HL-60 (cell line): ENCODE results near the gene PTPRN2.

ENCODE experiments used
- DNase-seq, 2 experiments: peaks; one replicate each; pipeline ENCODE4 v3.0.0-alpha.2; 2010 to 2020; ENCODE audit warnings: low read depth in 1 of 2, low spot score in 1 of 2
- H3K27ac ChIP-seq: fragments of 250-450 bp; sonication (Bioruptor Pico); replicated peaks from 2 replicates; pipeline ENCODE4 v1.5.1; 2020; ENCODE audit warnings: mild to moderate bottlenecking, moderate library complexity
- H3K27me3 ChIP-seq: fragments of 250-450 bp; sonication (Bioruptor Pico); 2 replicates; pipeline ENCODE4 v1.5.1; 2021; ENCODE audit warnings: mild to moderate bottlenecking, moderate library complexity; ENCODE audit not compliant: insufficient read depth, poor library complexity, severe bottlenecking
- H3K4me3 ChIP-seq: replicated peaks from 2 replicates; pipeline ENCODE4 v1.5.1; 2011; ENCODE audit warnings: mild to moderate bottlenecking, control low read depth, low read length; ENCODE audit not compliant: insufficient read depth
- GABPA ChIP-seq: IDR thresholded peaks from 2 replicates; pipeline ENCODE4 v1.6.1; 2012; ENCODE audit warnings: low read depth
- POLR2AphosphoS5 ChIP-seq: IDR thresholded peaks from 2 replicates; pipeline ENCODE4 v1.6.1; 2012; ENCODE audit warnings: low read depth
- SPI1 ChIP-seq: IDR thresholded peaks from 2 replicates; pipeline ENCODE4 v1.6.1; 2012; ENCODE audit warnings: low read depth, mild to moderate bottlenecking, borderline replicate concordance
- TF ChIP-seq, protein P1 (sequence below): IDR thresholded peaks from 2 replicates; pipeline ENCODE4 v1.6.1; 2012; ENCODE audit warnings: low read depth; ENCODE audit not compliant: insufficient replicate concordance
- TF ChIP-seq, protein P2 (sequence below): IDR thresholded peaks from one replicate; pipeline ENCODE4 v1.5.1; 2011; ENCODE audit warnings: low read length, control low read depth, inconsistent platforms; ENCODE audit not compliant: insufficient read depth

PTPRN2 gene

DNA sequence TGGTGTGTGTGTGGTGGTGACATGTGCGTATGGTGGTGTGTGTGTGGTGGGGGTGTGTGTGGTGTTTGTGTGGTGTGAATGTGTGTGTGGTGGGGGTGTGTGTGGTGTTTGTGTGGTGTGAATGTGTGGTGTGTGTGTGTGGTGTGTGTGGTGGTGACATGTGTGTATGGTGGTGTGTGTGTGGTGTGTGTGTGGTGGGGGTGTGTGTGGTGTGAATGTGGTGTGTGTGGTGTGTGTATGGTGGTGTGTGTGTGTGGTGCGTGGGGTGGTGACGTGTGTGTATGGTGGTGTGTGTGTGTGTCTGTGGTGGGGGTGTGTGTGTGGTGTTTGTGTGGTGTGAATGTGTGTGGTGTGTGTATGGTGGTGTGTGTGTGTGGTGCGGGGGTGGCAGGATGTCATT, 797.7 kb downstream of the PTPRN2 start:
- no peaks in the 10 kb centered on the region for H3K27me3 ChIP-seq
- H3K4me3 ChIP-seq = no peak overlapping the region
- no peak for TF ChIP-seq SPI1
- TF ChIP-seq POLR2AphosphoS5 = no peak
- TF ChIP-seq, protein P1, sequence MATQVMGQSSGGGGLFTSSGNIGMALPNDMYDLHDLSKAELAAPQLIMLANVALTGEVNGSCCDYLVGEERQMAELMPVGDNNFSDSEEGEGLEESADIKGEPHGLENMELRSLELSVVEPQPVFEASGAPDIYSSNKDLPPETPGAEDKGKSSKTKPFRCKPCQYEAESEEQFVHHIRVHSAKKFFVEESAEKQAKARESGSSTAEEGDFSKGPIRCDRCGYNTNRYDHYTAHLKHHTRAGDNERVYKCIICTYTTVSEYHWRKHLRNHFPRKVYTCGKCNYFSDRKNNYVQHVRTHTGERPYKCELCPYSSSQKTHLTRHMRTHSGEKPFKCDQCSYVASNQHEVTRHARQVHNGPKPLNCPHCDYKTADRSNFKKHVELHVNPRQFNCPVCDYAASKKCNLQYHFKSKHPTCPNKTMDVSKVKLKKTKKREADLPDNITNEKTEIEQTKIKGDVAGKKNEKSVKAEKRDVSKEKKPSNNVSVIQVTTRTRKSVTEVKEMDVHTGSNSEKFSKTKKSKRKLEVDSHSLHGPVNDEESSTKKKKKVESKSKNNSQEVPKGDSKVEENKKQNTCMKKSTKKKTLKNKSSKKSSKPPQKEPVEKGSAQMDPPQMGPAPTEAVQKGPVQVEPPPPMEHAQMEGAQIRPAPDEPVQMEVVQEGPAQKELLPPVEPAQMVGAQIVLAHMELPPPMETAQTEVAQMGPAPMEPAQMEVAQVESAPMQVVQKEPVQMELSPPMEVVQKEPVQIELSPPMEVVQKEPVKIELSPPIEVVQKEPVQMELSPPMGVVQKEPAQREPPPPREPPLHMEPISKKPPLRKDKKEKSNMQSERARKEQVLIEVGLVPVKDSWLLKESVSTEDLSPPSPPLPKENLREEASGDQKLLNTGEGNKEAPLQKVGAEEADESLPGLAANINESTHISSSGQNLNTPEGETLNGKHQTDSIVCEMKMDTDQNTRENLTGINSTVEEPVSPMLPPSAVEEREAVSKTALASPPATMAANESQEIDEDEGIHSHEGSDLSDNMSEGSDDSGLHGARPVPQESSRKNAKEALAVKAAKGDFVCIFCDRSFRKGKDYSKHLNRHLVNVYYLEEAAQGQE = no peak
- TF ChIP-seq, protein P2, sequence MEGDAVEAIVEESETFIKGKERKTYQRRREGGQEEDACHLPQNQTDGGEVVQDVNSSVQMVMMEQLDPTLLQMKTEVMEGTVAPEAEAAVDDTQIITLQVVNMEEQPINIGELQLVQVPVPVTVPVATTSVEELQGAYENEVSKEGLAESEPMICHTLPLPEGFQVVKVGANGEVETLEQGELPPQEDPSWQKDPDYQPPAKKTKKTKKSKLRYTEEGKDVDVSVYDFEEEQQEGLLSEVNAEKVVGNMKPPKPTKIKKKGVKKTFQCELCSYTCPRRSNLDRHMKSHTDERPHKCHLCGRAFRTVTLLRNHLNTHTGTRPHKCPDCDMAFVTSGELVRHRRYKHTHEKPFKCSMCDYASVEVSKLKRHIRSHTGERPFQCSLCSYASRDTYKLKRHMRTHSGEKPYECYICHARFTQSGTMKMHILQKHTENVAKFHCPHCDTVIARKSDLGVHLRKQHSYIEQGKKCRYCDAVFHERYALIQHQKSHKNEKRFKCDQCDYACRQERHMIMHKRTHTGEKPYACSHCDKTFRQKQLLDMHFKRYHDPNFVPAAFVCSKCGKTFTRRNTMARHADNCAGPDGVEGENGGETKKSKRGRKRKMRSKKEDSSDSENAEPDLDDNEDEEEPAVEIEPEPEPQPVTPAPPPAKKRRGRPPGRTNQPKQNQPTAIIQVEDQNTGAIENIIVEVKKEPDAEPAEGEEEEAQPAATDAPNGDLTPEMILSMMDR = no peak
- TF ChIP-seq GABPA = no peak
- H3K27ac ChIP-seq = no peak overlapping the region
- no peak for DNase-seq

DNA sequence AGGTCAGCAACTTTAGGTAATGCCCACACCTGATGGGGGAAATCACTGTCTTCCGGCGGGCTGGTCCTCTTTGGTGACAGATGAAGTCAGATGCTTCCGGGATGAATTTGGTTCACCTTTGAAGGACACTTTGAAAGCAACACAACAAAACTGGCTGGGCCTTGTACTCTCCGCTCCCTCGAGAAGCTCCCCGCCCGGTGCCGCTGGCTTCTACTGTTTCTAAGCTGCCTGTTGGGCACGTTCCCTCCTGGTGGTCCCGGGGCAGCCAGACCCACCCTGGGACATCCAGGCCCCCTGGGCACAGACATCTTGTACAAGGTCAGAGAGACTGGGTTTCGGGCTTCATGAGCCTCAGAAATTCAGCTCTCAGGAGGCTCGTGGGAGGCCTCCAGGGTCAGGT, 798.5 kb downstream of the PTPRN2 start:
- DNase-seq = no peak
- no peak overlapping the region for H3K27ac ChIP-seq
- H3K27me3 ChIP-seq = no peaks in the 10 kb centered on the region
- no peak overlapping the region for H3K4me3 ChIP-seq
- TF ChIP-seq GABPA = no peak
- no peak for TF ChIP-seq SPI1
- no peak for TF ChIP-seq POLR2AphosphoS5
- TF ChIP-seq, protein P1 = no peak
- TF ChIP-seq, protein P2 = no peak

DNA sequence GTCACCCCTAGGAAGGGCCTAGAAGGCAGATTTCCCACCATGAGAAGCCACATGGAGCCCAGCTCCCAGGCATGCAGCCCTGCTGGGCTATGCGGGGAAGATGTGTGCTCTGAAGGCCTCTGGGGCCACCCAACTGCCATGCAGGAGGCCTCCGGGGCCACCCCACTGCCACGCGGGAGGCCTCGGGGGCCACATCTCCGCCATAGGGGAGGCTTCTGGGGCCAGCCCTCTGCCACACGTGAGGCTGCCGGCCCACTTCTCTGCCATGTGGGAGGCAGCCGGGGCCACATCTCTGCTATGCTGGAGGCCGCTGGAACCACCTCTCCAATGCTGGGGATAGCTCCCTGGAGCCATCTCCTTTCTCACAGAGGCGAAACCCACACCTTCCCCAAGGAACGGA, 799.0 kb downstream of the PTPRN2 start:
- no peak for DNase-seq
- Histone ChIP-seq H3K27ac (no peak overlapping the region), H3K4me3 (no peak overlapping the region), H3K27me3 (no peaks in the 10 kb centered on the region)
- no peak for TF ChIP-seq GABPA
- TF ChIP-seq, protein P2 = no peak
- no peak for TF ChIP-seq POLR2AphosphoS5
- no peak for TF ChIP-seq SPI1

DNA sequence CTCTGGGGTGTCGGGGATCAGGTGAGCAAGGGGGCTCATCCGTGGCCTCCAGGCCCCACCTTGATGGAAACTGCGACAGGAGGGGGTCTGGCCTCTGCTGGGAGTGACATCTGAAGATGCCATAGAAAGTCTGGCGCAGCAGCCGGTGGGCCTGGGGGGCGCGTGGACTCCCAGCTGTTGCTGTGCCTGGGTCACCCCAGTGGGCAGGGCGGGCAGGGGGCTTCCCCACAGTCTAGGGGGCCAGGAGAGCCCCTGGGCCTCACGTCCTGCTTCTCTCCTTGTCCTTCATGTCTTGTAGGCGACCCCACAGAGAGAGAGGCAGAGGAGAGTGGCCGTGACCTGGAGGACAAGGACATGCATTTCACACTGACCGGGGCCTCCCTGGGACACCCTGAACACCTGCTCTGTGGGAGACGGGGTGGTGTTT, 800.3 kb downstream of the PTPRN2 start:
- no peak overlapping the region for H3K27ac ChIP-seq
- DNase-seq = no peak
- no peak overlapping the region for H3K4me3 ChIP-seq
- TF ChIP-seq POLR2AphosphoS5 (no peak), SPI1 (no peak), GABPA (no peak)
- TF ChIP-seq, protein P2 = no peak
- TF ChIP-seq, protein P1 = no peak
- H3K27me3 ChIP-seq = no peaks in the 10 kb centered on the region
